B cell (primary cell): ENCODE data around the gene GNA15. TPM values are rescaled to one million over a fixed set of nuclear protein-coding genes. Genes with fewer than 3 reads are reported as not detected.

Source experiments
- ATAC-seq: fragments of 200-7000 bp; cut with Tn5 transposase; one replicate; pipeline ENCODE4 v1.10.0; 2021; ENCODE audit warnings: low read depth, mild to moderate bottlenecking, moderate number of reproducible peaks, moderate library complexity
- CTCF ChIA-PET: fragments of 350-600 bp; sonication (Branson Sonifier 250); formaldehyde crosslinking; loops from one replicate; lab custom pipeline; 2021; ENCODE audit warnings: antibody characterized with exemption, inconsistent platforms; lab: Charles Lee
- POLR2A ChIA-PET: fragments of 350-600 bp; sonication (Branson Sonifier 250); formaldehyde crosslinking; loops from one replicate; lab custom pipeline; 2021; ENCODE audit warnings: antibody characterized with exemption; lab: Charles Lee
- DNase-seq: peaks from one replicate; pipeline ENCODE4 v3.0.0; 2013
- H2AFZ ChIP-seq: 2 replicates; pipeline ENCODE4 v1.6.1; 2012; ENCODE audit warnings: mild to moderate bottlenecking, low read depth, low read length; ENCODE audit not compliant: insufficient read depth, poor library complexity, severe bottlenecking
- H3K27ac ChIP-seq, 2 donors: 1 replicate in 1 of 2; 2 replicates in 1 of 2; pipeline ENCODE4 v1.5.1; 2012 to 2013; ENCODE audit warnings: low read length in 2 of 2, mild to moderate bottlenecking in 2 of 2, moderate library complexity in 1 of 2
- H3K27me3 ChIP-seq, 4 experiments: fragments of 200-600 bp in 1 of 4; sonication (generic) in 1 of 4; replicated peaks in 1 of 4; 1 replicate in 2 of 4; 2 replicates in 2 of 4; pipeline versions ENCODE4 v1.6.1 to v1.7.0; 2013 to 2016; ENCODE audit warnings: low read length in 3 of 4, mild to moderate bottlenecking in 2 of 4, mixed read lengths in 1 of 4, moderate library complexity in 1 of 4; ENCODE audit not compliant: insufficient read depth in 4 of 4, control insufficient read depth in 3 of 4; ENCODE audit errors: control extremely low read depth in 1 of 4
- H3K36me3 ChIP-seq, 2 experiments: replicated peaks in 1 of 2; 1 replicate in 1 of 2; 2 replicates in 1 of 2; pipeline versions ENCODE4 v1.6.1 to v1.7.1; 2013; ENCODE audit warnings: low read length in 1 of 2; ENCODE audit not compliant: insufficient read depth in 2 of 2, control insufficient read depth in 1 of 2; ENCODE audit errors: control extremely low read depth in 1 of 2, extremely low read depth in 1 of 2
- H3K4me1 ChIP-seq, 2 donors: fragments of 200-600 bp in 1 of 2; sonication (generic) in 1 of 2; 1 replicate in 1 of 2; 2 replicates in 1 of 2; pipeline versions ENCODE4 v1.5.1 to v1.6.1; 2013 to 2017; ENCODE audit warnings: low read length in 2 of 2; ENCODE audit not compliant: control insufficient read depth in 2 of 2, insufficient read depth in 2 of 2
- H3K4me2 ChIP-seq: replicated peaks from 2 replicates; pipeline ENCODE3; 2012; ENCODE audit warnings: mild to moderate bottlenecking, low read depth, low read length; ENCODE audit not compliant: poor library complexity, severe bottlenecking
- H3K4me3 ChIP-seq, 5 experiments: fragments of 200-600 bp in 1 of 5; sonication (generic) in 1 of 5; 1 replicate in 3 of 5; 2 replicates in 2 of 5; pipeline versions ENCODE4 v1.5.1 to v1.7.0; 2011 to 2016; ENCODE audit warnings: low read length in 4 of 5, mild to moderate bottlenecking in 4 of 5, low read depth in 2 of 5, control low read depth in 1 of 5, moderate library complexity in 1 of 5; ENCODE audit not compliant: insufficient read depth in 1 of 5; ENCODE audit errors: control extremely low read depth in 1 of 5, extremely low read depth in 1 of 5
- H3K79me2 ChIP-seq: fragments of 200-600 bp; sonication (generic); one replicate; pipeline ENCODE4 v1.6.0; 2016; ENCODE audit warnings: low read length; ENCODE audit not compliant: control insufficient read depth, insufficient read depth
- H3K9ac ChIP-seq: fragments of 200-600 bp; sonication (generic); 2 replicates; pipeline ENCODE4 v1.6.1; 2017; ENCODE audit warnings: mild to moderate bottlenecking, low read length, moderate library complexity
- H3K9me3 ChIP-seq, 3 donors: one replicate each; pipeline versions ENCODE4 v1.6.1 to v1.7.1; 2013; ENCODE audit warnings: low read length in 2 of 3; ENCODE audit not compliant: control insufficient read depth in 2 of 3, insufficient read depth in 1 of 3; ENCODE audit errors: control extremely low read depth in 1 of 3
- H4K20me1 ChIP-seq: 2 replicates; pipeline ENCODE4 v1.6.0; 2012; ENCODE audit warnings: mild to moderate bottlenecking, low read length; ENCODE audit not compliant: insufficient read depth, control insufficient read depth, poor library complexity, severe bottlenecking
- H3K27ac Mint-ChIP-seq: one replicate; pipeline ENCODE4 v1.8.0; 2021; ENCODE audit warnings: mixed read lengths
- H3K27me3 Mint-ChIP-seq: one replicate; pipeline ENCODE4 v1.8.0; 2021; ENCODE audit warnings: mixed read lengths
- H3K4me1 Mint-ChIP-seq: one replicate; pipeline ENCODE4 v1.8.0; 2021; ENCODE audit warnings: mixed read lengths
- H3K4me3 Mint-ChIP-seq: one replicate; pipeline ENCODE4 v1.8.0; 2021; ENCODE audit warnings: mixed read lengths
- H3K9me3 Mint-ChIP-seq: one replicate; pipeline ENCODE4 v1.8.0; 2022; ENCODE audit warnings: mixed read lengths; ENCODE audit not compliant: insufficient read depth
- CTCF ChIP-seq: fragments of 200-600 bp; IDR thresholded peaks from one replicate; pipeline ENCODE4 v1.8.0; 2022; ENCODE audit warnings: antibody characterized with exemption, mild to moderate bottlenecking
- EZH2 ChIP-seq: IDR thresholded peaks from 2 replicates; pipeline ENCODE4 v1.6.1; 2012; ENCODE audit warnings: borderline replicate concordance, low read depth, mild to moderate bottlenecking, moderate library complexity, low read length; ENCODE audit not compliant: insufficient read depth, poor library complexity, severe bottlenecking
- WGBS: methylation state at CpG from one replicate; pipeline ENCODE4 v1.1.5; 2013; ENCODE audit warnings: missing lambda C conversion rate; ENCODE audit not compliant: insufficient coverage; 5-methylcytosine and 5-hydroxymethylcytosine counted together
- intact Hi-C: fragments of 100-400 bp; cut with micrococcal nuclease; formaldehyde crosslinking; loops from one replicate; pipeline ENCODE4 v1.10.0; 2022
- polyA plus RNA-seq: library from polyadenylated mRNA; depleted of rRNA; stranded (reverse); fragments of >200 nt; gene quantifications from 2 replicates; pipeline ENCODE4 v1.2.3, GENCODE V29; 2012
- total RNA-seq, 2 donors: library from RNA; stranded (reverse); fragments of 120-200 nt in 1 of 2; gene quantifications; 1 replicate in 1 of 2; 2 replicates in 1 of 2; pipeline versions ENCODE4 v1.2.3 to v1.2.4, GENCODE V29; 2013 to 2022

Gene GNA15
- total and polyA plus RNA-seq, 2 donors (not counting 1 experiment from before 2014, with no cell fraction given), result 0.37 to 0.52 TPM

GRCh38 chr19:3095441-3096191 is 40.2 kb upstream of the GNA15 start:
- peak overlapping the region; percentile 74 for H3K9ac ChIP-seq
- peaks cover 35 to 46% of the 10 kb centered on the region in 2 donors for H3K4me1 ChIP-seq
- Mint-ChIP-seq H3K4me3 (peak overlapping the region; percentile 84), H3K27me3 (peaks cover 8% of the 10 kb centered on the region), H3K27ac (peak overlapping the region; percentile 37), H3K4me1 (peaks cover 28% of the 10 kb centered on the region), H3K9me3 (no peaks in the 10 kb centered on the region)
- intact Hi-C loops, result no loop called here
- ChIA-PET POLR2A (interaction anchor here (0.6 kb wide), 1 partner anchor 1770 kb away, joined by 5 read pairs; no protein-coding TSS in a partner anchor), CTCF (interaction anchor here (1.0 to 2.3 kb wide), 4 partner anchors 9 to 145 kb away, joined by 3 to 13 read pairs (median 4); no protein-coding TSS in a partner anchor)
- H3K4me2 ChIP-seq, result peak overlapping the region; percentile 100
- DNase-seq (peak; percentile 81), ATAC-seq (no peak)
- H3K36me3 ChIP-seq, result no peaks in the 10 kb centered on the region
- TF ChIP-seq CTCF (no peak), EZH2 (no peak)
- H3K27ac ChIP-seq, result no peak overlapping the region
- H3K79me2 ChIP-seq, result peaks cover 33% of the 10 kb centered on the region
- peaks cover 0 to 24% (median 10%) of the 10 kb centered on the region in 4 experiments for H3K27me3 ChIP-seq
- peak overlapping the region; percentile 74 for H2AFZ ChIP-seq
- H3K9me3 ChIP-seq, result peaks cover 0 to 2% (median 0%) of the 10 kb centered on the region in 3 donors
- peaks cover 40% of the 10 kb centered on the region for H4K20me1 ChIP-seq
- H3K4me3 ChIP-seq, result peak overlapping the region in 4 of 5 experiments; percentile 41 to 71 (median 58)
- 14% methylated on average over 31 of the region's 31 CpGs for whole genome bisulfite sequencing
